GM12801 (cell line): ENCODE data around the gene CEP135.

Source experiments
- CTCF ChIP-seq: IDR thresholded peaks from one replicate; pipeline ENCODE4 v1.5.1; 2011; ENCODE audit warnings: control low read depth; ENCODE audit not compliant: insufficient read length; ENCODE audit errors: extremely low read depth

CEP135 gene

GRCh38 chr4:56051029-56051709 is 102.4 kb downstream of the CEP135 start:
- no peak for TF ChIP-seq CTCF

GRCh38 chr4:56051710-56052075 is 102.9 kb downstream of the CEP135 start:
- TF ChIP-seq CTCF, result no peak

- no peak for TF ChIP-seq CTCF
These were observed 103.7 kb downstream of the CEP135 start for GRCh38 chr4:56052481-56052880.

GRCh38 chr4:56052966-56053365 is 104.2 kb downstream of the CEP135 start:
- TF ChIP-seq CTCF, result no peak

GRCh38 chr4:56055027-56055977 is 106.6 kb downstream of the CEP135 start:
- TF ChIP-seq CTCF, result no peak

GRCh38 chr4:56055991-56056390 is 107.2 kb downstream of the CEP135 start:
- no peak for TF ChIP-seq CTCF

GRCh38 chr4:56058555-56058954 is 109.8 kb downstream of the CEP135 start:
- no peak for TF ChIP-seq CTCF
